ENCODE data around the gene ACTN4.
"Not testable (repeated sequence)": the region's sequence is repeated elsewhere in the genome, so short reads cannot be mapped to it uniquely, and the experiment has no call there.

ACTN4 gene
- long read RNA-seq, donor 1, full-length matches to known transcripts: 33 of 67 reads
- long read RNA-seq, donor 1, partial matches to known transcripts: 34 of 67 reads
- long read RNA-seq, donor 1, other reads (novel, unspliced or antisense): 0 of 67 reads
- long read RNA-seq, donor 2, full-length matches to known transcripts: 11 of 219 reads
- long read RNA-seq, donor 2, partial matches to known transcripts: 208 of 219 reads
- long read RNA-seq, donor 2, other reads (novel, unspliced or antisense): 0 of 219 reads
- long read RNA-seq, donor 3, full-length matches to known transcripts: 16 of 93 reads
- long read RNA-seq, donor 3, partial matches to known transcripts: 77 of 93 reads
- long read RNA-seq, donor 3, other reads (novel, unspliced or antisense): 0 of 93 reads
- long read RNA-seq, donor 4, full-length matches to known transcripts: 25 of 128 reads
- long read RNA-seq, donor 4, partial matches to known transcripts: 103 of 128 reads
- long read RNA-seq, donor 4, other reads (novel, unspliced or antisense): 0 of 128 reads
- long read RNA-seq, donor 5, full-length matches to known transcripts: 44 of 119 reads
- long read RNA-seq, donor 5, partial matches to known transcripts: 75 of 119 reads
- long read RNA-seq, donor 5, other reads (novel, unspliced or antisense): 0 of 119 reads
- long read RNA-seq, donor 6, full-length matches to known transcripts: 26 of 134 reads
- long read RNA-seq, donor 6, partial matches to known transcripts: 108 of 134 reads
- long read RNA-seq, donor 6, other reads (novel, unspliced or antisense): 0 of 134 reads
- long read RNA-seq, donor 7: 0 reads
- long read RNA-seq, donor 8, full-length matches to known transcripts: 33 of 93 reads
- long read RNA-seq, donor 8, partial matches to known transcripts: 60 of 93 reads
- long read RNA-seq, donor 8, other reads (novel, unspliced or antisense): 0 of 93 reads

GRCh38 chr19:38647368-38647965 is at the start of gene ACTN4:
Gene ACTN4 (plus strand): TSS chr19:38647649. CDS start chr19:38647746, 97 bp downstream.
- peak; percentile 96 for DNase-seq

- no peak for DNase-seq
These were observed 47.7 kb upstream of the ACTN4 start for GRCh38 chr19:38599722-38600121.

DNA sequence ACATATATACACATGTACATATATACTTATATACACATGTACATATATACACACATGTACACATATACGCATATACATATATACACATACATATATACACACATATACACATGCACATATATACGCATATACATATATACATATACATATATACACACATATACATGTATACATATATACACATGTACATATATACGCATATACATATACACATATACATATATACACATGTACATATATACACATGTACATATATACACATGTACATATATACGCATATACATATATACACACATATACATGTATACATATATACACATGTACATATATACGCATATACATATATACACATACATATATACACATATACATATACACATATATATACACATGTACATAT is 44.6 kb upstream of the ACTN4 start:
- DNase-seq: not testable (repeated sequence)

GRCh38 chr19:38606131-38606530 is 41.3 kb upstream of the ACTN4 start:
- DNase-seq: no peak

DNA sequence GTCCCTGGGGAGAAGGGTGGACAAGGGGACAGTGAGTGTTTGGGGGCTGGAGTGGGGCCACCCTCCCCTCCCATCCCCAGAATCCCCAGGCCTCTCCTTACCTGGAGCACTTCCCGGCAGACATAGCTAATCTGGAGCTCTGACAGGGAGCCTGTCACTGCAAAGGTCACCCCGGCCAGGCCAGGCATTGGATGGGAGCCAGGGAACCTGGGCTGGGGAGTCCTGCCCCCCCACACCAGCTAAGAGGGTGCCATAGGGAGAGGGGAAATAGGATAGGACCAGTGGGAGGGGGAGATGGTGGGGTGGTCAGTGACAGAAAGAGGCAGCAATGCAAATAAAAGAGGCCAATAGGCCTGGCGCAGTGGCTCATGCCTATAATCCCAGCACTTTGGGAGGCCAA is 33.2 kb upstream of the ACTN4 start:
- DNase-seq: no peak

- no peak for DNase-seq
These were observed 32.4 kb upstream of the ACTN4 start for GRCh38 chr19:38615007-38615581.

DNA sequence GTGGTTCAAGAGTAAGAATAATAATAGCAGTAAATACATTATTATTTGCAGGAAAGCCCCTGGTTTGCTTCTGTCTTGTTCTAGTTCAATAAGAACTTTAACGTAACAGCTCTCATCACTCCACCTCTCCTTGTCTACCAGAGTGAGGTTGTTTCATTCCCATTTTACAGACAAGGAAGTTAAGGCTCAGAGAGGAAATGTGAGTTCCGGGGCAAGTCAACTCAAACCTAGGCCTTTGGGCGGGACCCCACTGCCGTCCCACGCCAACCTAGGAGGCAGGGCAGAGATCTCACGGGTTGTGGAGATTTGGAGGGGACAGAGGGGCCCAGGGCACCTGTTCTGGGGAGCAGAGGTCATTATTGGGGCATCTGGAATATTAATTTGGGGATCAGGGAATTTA is 31.2 kb upstream of the ACTN4 start:
- DNase-seq: no peak

DNA sequence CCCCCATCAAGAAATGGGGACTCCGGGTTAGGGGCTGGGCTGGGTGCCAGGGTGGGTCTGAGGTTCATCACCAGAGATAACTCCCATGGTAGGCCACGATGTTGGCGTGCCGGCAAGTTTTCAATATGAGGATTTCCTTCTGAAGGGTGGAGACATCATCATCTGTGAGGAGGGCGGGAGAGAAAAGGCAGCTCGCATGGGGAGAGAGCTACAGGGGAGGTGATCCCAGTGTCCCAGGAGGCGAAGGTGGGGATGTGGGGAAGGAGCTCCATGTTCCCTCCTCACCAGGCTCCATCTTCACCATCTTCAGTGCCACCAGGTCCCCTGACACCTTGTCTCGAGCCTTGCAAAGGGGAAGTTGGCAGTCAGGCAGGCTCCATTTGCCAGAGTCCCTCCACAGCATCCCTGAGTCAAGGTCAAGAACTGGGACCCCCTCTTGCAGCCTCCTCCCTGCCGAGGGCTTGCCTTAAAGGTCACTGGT is 30.1 kb upstream of the ACTN4 start:
- DNase-seq: no peak

GRCh38 chr19:38617764-38618589 is 29.5 kb upstream of the ACTN4 start, which contains the start of gene MAP4K1:
Gene MAP4K1 (minus strand): TSS chr19:38617953. CDS start chr19:38617895, 58 bp downstream.
- no peak for DNase-seq

DNA sequence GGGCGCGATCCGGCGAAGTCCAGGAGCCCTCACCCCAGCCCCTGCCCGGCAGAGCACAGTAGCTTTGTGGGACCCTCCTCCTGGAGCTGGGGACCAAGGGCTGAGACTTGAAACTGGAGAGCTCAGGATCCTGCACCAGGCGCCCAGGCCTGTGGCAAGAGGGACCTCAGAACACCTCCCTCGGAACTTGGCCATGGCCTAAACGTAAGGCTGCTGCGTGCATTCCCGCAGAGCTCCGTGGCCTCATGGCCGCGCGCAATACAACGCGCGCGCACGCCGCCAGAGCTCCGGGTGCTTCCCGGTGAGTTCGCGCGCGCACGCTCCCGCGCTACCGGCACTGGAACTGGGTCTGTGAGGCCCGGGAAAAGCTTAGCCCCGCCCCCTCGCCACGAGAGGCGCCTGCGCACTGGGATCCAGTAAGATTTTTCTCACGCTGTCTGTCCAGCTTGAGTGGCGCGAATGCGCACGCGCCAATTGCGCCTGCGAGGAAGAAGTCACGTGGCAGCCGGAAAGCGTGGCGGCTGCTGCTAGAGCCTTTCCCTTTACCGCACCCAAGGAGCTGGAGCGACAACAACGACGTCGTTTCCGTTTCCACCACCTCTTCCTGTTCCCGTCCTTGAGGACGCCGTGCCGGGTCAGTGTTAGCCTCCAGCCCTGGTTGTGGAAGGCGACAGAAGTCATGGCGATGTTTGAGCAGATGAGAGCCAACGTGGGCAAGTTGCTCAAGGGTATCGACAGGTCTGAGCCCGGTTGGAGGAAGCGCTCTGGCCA is 28.7 kb upstream of the ACTN4 start, which contains the start of gene EIF3K:
Gene EIF3K (plus strand): TSS at position 599 of the 771 bp plus-strand sequence. CDS start 81 bp downstream, at position 680.
- DNase-seq: peak; percentile 96

GRCh38 chr19:38619361-38620174 is 27.9 kb upstream of the ACTN4 start:
- no peak for DNase-seq

- DNase-seq: no peak
These were observed 22.6 kb upstream of the ACTN4 start for GRCh38 chr19:38624822-38625221.

DNA sequence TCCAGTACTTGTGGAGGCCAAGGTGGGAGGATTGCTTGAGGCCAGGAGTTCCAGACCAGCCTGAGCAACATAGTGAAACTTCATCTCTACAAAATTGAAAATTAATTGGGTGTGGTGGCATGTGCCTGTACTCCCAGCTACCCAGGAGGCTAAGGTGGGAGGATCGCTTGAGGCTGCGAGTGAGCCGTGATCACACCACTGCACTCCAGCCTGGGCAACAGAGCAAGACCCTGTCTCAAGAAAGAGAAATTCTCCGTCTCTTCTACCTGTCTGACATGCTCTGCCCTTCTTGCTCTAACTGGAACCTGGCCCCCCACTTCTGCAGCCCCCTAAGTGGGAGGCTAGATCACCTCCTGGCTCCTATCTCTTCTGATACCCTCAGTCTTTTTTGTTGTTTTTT is 21.0 kb upstream of the ACTN4 start:
- no peak for DNase-seq

GRCh38 chr19:38629568-38629967 is 17.9 kb upstream of the ACTN4 start:
- no peak for DNase-seq

GRCh38 chr19:38631301-38631700 is 16.1 kb upstream of the ACTN4 start:
- DNase-seq: not testable (repeated sequence)

GRCh38 chr19:38631811-38632475 is 15.5 kb upstream of the ACTN4 start:
- not testable (repeated sequence) for DNase-seq

DNA sequence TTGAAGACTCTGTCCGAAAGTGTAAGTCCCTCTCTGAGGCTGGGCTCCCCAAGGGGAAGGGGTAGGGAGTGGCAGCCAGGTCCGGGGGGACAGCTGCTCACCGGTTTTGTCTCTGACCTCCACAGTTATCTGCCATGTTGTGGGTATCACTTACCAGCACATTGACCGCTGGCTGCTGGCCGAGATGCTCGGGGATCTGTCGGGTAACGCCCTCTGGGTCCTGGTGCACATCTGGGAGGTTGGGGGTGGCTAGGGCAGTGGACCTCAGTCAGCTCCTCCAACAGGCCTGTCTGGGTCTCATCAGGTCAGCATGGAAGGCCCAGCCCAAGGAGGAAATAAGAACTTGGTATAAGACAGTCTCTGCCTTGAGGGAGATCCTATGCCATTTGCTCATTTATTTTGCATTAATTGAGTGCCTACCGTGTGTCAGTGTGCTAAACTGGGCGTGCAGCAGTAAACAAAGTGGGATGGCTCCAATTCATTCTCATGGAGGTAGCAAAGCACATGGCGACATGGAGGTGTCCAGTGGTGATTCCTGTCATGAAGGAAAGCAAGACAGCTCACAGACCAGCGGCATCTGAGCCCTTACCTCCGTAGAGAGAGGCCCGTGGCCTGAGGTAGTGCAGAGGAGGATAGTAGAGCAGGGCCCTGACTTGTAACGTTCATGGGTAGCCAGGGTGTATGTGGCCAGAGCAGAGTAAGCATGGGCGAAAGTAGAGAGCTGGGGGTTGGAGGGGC is 14.8 kb upstream of the ACTN4 start:
- no peak for DNase-seq

All from right kidney (tissue), 9 donors.